Activated B cell treated with CpG ODN at 0.5 μM for 24 hours (primary cell): ENCODE results near the gene DPM2. TPM values are rescaled to one million over a fixed set of nuclear protein-coding genes. Genes with fewer than 3 reads are reported as not detected.

ENCODE experiments used
- ATAC-seq: fragments of 200-7000 bp; cut with Tn5 transposase; one replicate; pipeline ENCODE4 v1.10.0; 2021; ENCODE audit warnings: low read depth, mild to moderate bottlenecking, moderate library complexity
- CTCF ChIA-PET: fragments of 350-600 bp; sonication (Branson Sonifier 250); formaldehyde crosslinking; loops from one replicate; lab custom pipeline; 2021; ENCODE audit warnings: antibody characterized with exemption; lab: Charles Lee
- POLR2A ChIA-PET: fragments of 350-600 bp; sonication (Branson Sonifier 250); formaldehyde crosslinking; loops from one replicate; lab custom pipeline; 2021; ENCODE audit warnings: antibody characterized with exemption; lab: Charles Lee
- DNase-seq: peaks from one replicate; pipeline ENCODE4 v3.0.0; 2022
- H3K27ac Mint-ChIP-seq: one replicate; pipeline ENCODE4 v1.8.0; 2020; ENCODE audit warnings: mixed read lengths
- H3K27me3 Mint-ChIP-seq: one replicate; pipeline ENCODE4 v1.8.0; 2021; ENCODE audit warnings: mixed read lengths
- H3K36me3 Mint-ChIP-seq: one replicate; pipeline ENCODE4 v1.8.0; 2021; ENCODE audit warnings: low read depth, mixed read lengths
- H3K4me1 Mint-ChIP-seq: one replicate; pipeline ENCODE4 v1.8.0; 2021; ENCODE audit warnings: mixed read lengths
- H3K4me3 Mint-ChIP-seq: one replicate; pipeline ENCODE4 v1.8.0; 2020; ENCODE audit warnings: mild to moderate bottlenecking, mixed read lengths
- H3K9me3 Mint-ChIP-seq: one replicate; pipeline ENCODE4 v1.8.0; 2020; ENCODE audit warnings: mixed read lengths
- CTCF ChIP-seq: fragments of 200-600 bp; IDR thresholded peaks from one replicate; pipeline ENCODE4 v1.8.0; 2022; ENCODE audit warnings: antibody characterized with exemption, mild to moderate bottlenecking
- intact Hi-C: fragments of 100-400 bp; cut with micrococcal nuclease; formaldehyde crosslinking; loops from one replicate; pipeline ENCODE4 v1.15.1; 2024
- total RNA-seq: library from RNA; stranded (reverse); gene quantifications from 2 replicates; pipeline ENCODE4 v1.2.3, GENCODE V29; 2022

Gene DPM2
- total RNA-seq, 1 donor from 2014 or later, result 50.6 TPM

- peaks cover 49% of the 10 kb centered on the region for H3K4me1 Mint-ChIP-seq
- POLR2A ChIA-PET, result no interaction called here
- peaks cover 33% of the 10 kb centered on the region for H3K36me3 Mint-ChIP-seq
- ATAC-seq, result no peak
- no peak overlapping the region for H3K27ac Mint-ChIP-seq
- TF ChIP-seq CTCF, result no peak
- H3K27me3 Mint-ChIP-seq, result no peaks in the 10 kb centered on the region
- H3K4me3 Mint-ChIP-seq, result peak overlapping the region; percentile 55
- CTCF ChIA-PET, result no interaction called here
- no peaks in the 10 kb centered on the region for H3K9me3 Mint-ChIP-seq
- intact Hi-C loops, result loop anchor here (5.0 kb wide), 1 partner anchor 323 kb away; the partner anchor contains the start of gene STXBP1
- no peak for DNase-seq
These were observed 2.7 kb downstream of the DPM2 start for GRCh38 chr9:127934986-127935385.

GRCh38 chr9:127934248-127934647, 3.4 kb downstream of the DPM2 start:
- CTCF ChIA-PET, result interaction anchor here (1.4 kb wide), 1 partner anchor 8 kb away, joined by 3 read pairs; no protein-coding TSS in a partner anchor
- no peak for ATAC-seq
- intact Hi-C loops, result loop anchor here (5.0 kb wide), 1 partner anchor 322 kb away; the partner anchor contains the start of gene STXBP1

GRCh38 chr9:127931092-127931881, 6.4 kb downstream of the DPM2 start:
- H3K36me3 Mint-ChIP-seq, result peaks cover 21% of the 10 kb centered on the region
- no peak overlapping the region for H3K27ac Mint-ChIP-seq
- peaks cover 3% of the 10 kb centered on the region for H3K27me3 Mint-ChIP-seq
- peak; percentile 59 for ATAC-seq
- ChIA-PET POLR2A (interaction anchor here (0.6 to 1.2 kb wide), 2 partner anchors 11 to 105 kb away, joined by 3 to 4 read pairs; no protein-coding TSS in a partner anchor), CTCF (interaction anchor here (1.6 to 1.8 kb wide), 2 partner anchors 10 to 11 kb away, joined by 5 to 6 read pairs; no protein-coding TSS in a partner anchor)
- no peak for TF ChIP-seq CTCF
- no peaks in the 10 kb centered on the region for H3K9me3 Mint-ChIP-seq
- H3K4me1 Mint-ChIP-seq, result peaks cover 45% of the 10 kb centered on the region
- H3K4me3 Mint-ChIP-seq, result peak overlapping the region; percentile 78
- DNase-seq, result no peak
- intact Hi-C loops, result loop anchor here (2.0 to 5.0 kb wide), 2 partner anchors 14 to 319 kb away; partner anchors contain the start of genes ST6GALNAC4 and STXBP1

More at GRCh38 chr9:127934248-127934647, 3.4 kb downstream of the DPM2 start:
- Mint-ChIP-seq H3K36me3 (peaks cover 33% of the 10 kb centered on the region), H3K27me3 (no peaks in the 10 kb centered on the region), H3K9me3 (no peaks in the 10 kb centered on the region), H3K4me3 (no peak overlapping the region), H3K4me1 (peaks cover 51% of the 10 kb centered on the region), H3K27ac (no peak overlapping the region)
- POLR2A ChIA-PET, result interaction anchor here (0.6 kb wide), 1 partner anchor 170 kb away, joined by 8 read pairs; no protein-coding TSS in a partner anchor
- TF ChIP-seq CTCF, result no peak
- no peak for DNase-seq

GRCh38 chr9:127930231-127931091, 7.2 kb downstream of the DPM2 start, which contains the start of gene PIP5KL1:
TSS of gene PIP5KL1 (minus strand) at chr9:127930777. CDS start at chr9:127930752, 25 bp downstream.
- Mint-ChIP-seq H3K9me3 (no peaks in the 10 kb centered on the region), H3K36me3 (peaks cover 14% of the 10 kb centered on the region), H3K4me1 (peaks cover 37% of the 10 kb centered on the region), H3K27me3 (peaks cover 3% of the 10 kb centered on the region), H3K4me3 (peak within 1 kb of the TSS; percentile 78), H3K27ac (no peak within 1 kb of the TSS)
- CTCF ChIA-PET, result interaction anchor here (1.2 to 1.8 kb wide), 3 partner anchors 9 to 104 kb away, joined by 5 to 7 read pairs (median 6); no protein-coding TSS in a partner anchor
- TF ChIP-seq CTCF, result no peak
- intact Hi-C loops, result loop anchor here (2.0 to 5.0 kb wide), 2 partner anchors 14 to 318 kb away; partner anchors contain the start of genes ST6GALNAC4 and STXBP1
- POLR2A ChIA-PET, result interaction anchor here (0.6 to 1.2 kb wide), 6 partner anchors 9 to 479 kb away, joined by 3 to 11 read pairs (median 4); partner anchors contain the start of genes LRSAM1 and RPL12
- ATAC-seq (peak; percentile 80), DNase-seq (peak; percentile 79)
